Muscle layer of colon (tissue), 2 donors: ENCODE data around the gene ELOA.
"Not testable (repeated sequence)": the region's sequence is repeated elsewhere in the genome, so short reads cannot be mapped to it uniquely, and the experiment has no call there.

Source experiments
- H3K27ac ChIP-seq: one replicate; pipeline ENCODE4 v1.7.0; 2013; ENCODE audit warnings: low read depth, mild to moderate bottlenecking, low read length, moderate library complexity
- H3K27me3 ChIP-seq, 2 donors: one replicate each; pipeline ENCODE4 v1.7.0; 2013; ENCODE audit warnings: low read length in 2 of 2, mild to moderate bottlenecking in 2 of 2; ENCODE audit not compliant: insufficient read depth in 2 of 2, control insufficient read depth in 1 of 2
- H3K36me3 ChIP-seq: one replicate; pipeline ENCODE4 v1.7.0; 2013; ENCODE audit warnings: mild to moderate bottlenecking, low read length; ENCODE audit not compliant: insufficient read depth
- H3K4me1 ChIP-seq: one replicate; pipeline ENCODE4 v1.7.0; 2013; ENCODE audit warnings: mild to moderate bottlenecking, low read length; ENCODE audit not compliant: insufficient read depth
- H3K4me3 ChIP-seq, 2 donors: one replicate each; pipeline ENCODE4 v1.7.0; 2013; ENCODE audit warnings: low read length in 2 of 2, low read depth in 1 of 2, mild to moderate bottlenecking in 1 of 2, moderate library complexity in 1 of 2
- H3K9ac ChIP-seq: one replicate; pipeline ENCODE4 v1.7.0; 2013; ENCODE audit warnings: low read length
- H3K9me3 ChIP-seq: one replicate; pipeline ENCODE4 v1.7.0; 2013; ENCODE audit warnings: mild to moderate bottlenecking, low read length
- donor health status: abdominal sarcoma.
- donor health status: Adenocarcinoma of cecum.

Gene ELOA

GRCh38 chr1:23790696-23791515, 47.6 kb downstream of the ELOA start, which contains the start of gene LYPLA2:
LYPLA2 (plus strand) TSS chr1:23791145; CDS start chr1:23792683, 1,538 bp downstream.
- peaks cover 33% of the 10 kb centered on the region for H3K36me3 ChIP-seq
- H3K27ac ChIP-seq, result peak within 1 kb of the TSS; percentile 83
- no peaks in the 10 kb centered on the region for H3K27me3 ChIP-seq
- H3K4me1 ChIP-seq, result peaks cover 30% of the 10 kb centered on the region
- no peaks in the 10 kb centered on the region for H3K9me3 ChIP-seq
- peak within 1 kb of the TSS; percentile 69 to 70 for H3K4me3 ChIP-seq
- peak within 1 kb of the TSS; percentile 86 for H3K9ac ChIP-seq

GRCh38 chr1:23791516-23792047, 48.3 kb downstream of the ELOA start:
- H3K4me1 ChIP-seq, result peaks cover 30% of the 10 kb centered on the region
- peak overlapping the region; percentile 69 to 70 for H3K4me3 ChIP-seq
- H3K36me3 ChIP-seq, result peaks cover 30% of the 10 kb centered on the region
- peak overlapping the region; percentile 83 for H3K27ac ChIP-seq
- H3K9ac ChIP-seq, result peak overlapping the region; percentile 86
- H3K27me3 ChIP-seq, result no peaks in the 10 kb centered on the region
- H3K9me3 ChIP-seq, result no peaks in the 10 kb centered on the region

GRCh38 chr1:23792151-23792945, 49.1 kb downstream of the ELOA start:
- Histone ChIP-seq H3K27me3 (no peaks in the 10 kb centered on the region), H3K27ac (peak overlapping the region; percentile 19), H3K4me1 (peaks cover 30% of the 10 kb centered on the region), H3K9ac (no peak overlapping the region), H3K36me3 (peaks cover 22% of the 10 kb centered on the region), H3K4me3 (peak overlapping the region in 1 of 2 donors; percentile 69), H3K9me3 (no peaks in the 10 kb centered on the region)

GRCh38 chr1:23793018-23793781, 49.9 kb downstream of the ELOA start:
- Histone ChIP-seq H3K4me3 (no peak overlapping the region), H3K9ac (no peak overlapping the region), H3K27ac (no peak overlapping the region), H3K36me3 (peaks cover 14% of the 10 kb centered on the region), H3K9me3 (no peaks in the 10 kb centered on the region), H3K27me3 (no peaks in the 10 kb centered on the region), H3K4me1 (peaks cover 30% of the 10 kb centered on the region)

GRCh38 chr1:23793861-23794731, 50.8 kb downstream of the ELOA start:
- peaks cover 12% of the 10 kb centered on the region for H3K36me3 ChIP-seq
- H3K27ac ChIP-seq, result no peak overlapping the region
- no peak overlapping the region for H3K4me3 ChIP-seq
- no peak overlapping the region for H3K9ac ChIP-seq
- no peaks in the 10 kb centered on the region for H3K9me3 ChIP-seq
- no peaks in the 10 kb centered on the region for H3K27me3 ChIP-seq
- peaks cover 30% of the 10 kb centered on the region for H3K4me1 ChIP-seq

- not testable (repeated sequence) for H3K27ac ChIP-seq, H3K27me3 ChIP-seq, H3K4me3 ChIP-seq, H3K9me3 ChIP-seq, H3K9ac ChIP-seq
- H3K36me3 ChIP-seq, result peaks cover 12% of the 10 kb centered on the region
- peaks cover 36% of the 10 kb centered on the region for H3K4me1 ChIP-seq
Measured at GRCh38 chr1:23794732-23795182, 51.5 kb downstream of the ELOA start.

GRCh38 chr1:23795676-23796465, 52.6 kb downstream of the ELOA start:
- no peaks in the 10 kb centered on the region for H3K9me3 ChIP-seq
- H3K4me1 ChIP-seq, result peaks cover 31% of the 10 kb centered on the region
- peaks cover 12% of the 10 kb centered on the region for H3K36me3 ChIP-seq
- H3K4me3 ChIP-seq, result no peak overlapping the region
- no peak overlapping the region for H3K9ac ChIP-seq
- H3K27ac ChIP-seq, result no peak overlapping the region
- H3K27me3 ChIP-seq, result no peaks in the 10 kb centered on the region

GRCh38 chr1:23796466-23797271, 53.4 kb downstream of the ELOA start:
- Histone ChIP-seq H3K36me3 (peaks cover 12% of the 10 kb centered on the region), H3K9me3 (no peaks in the 10 kb centered on the region), H3K27ac (no peak overlapping the region), H3K4me3 (no peak overlapping the region), H3K9ac (no peak overlapping the region), H3K4me1 (peaks cover 35% of the 10 kb centered on the region), H3K27me3 (no peaks in the 10 kb centered on the region)
